Stimulated activated CD8-positive, alpha-beta memory T cell treated with anti-CD3 and anti-CD28 coated beads, Interleukin-12 subunit alpha, Interleukin-12 subunit beta, amount 100 ng/mL, for 24 hours (primary cell): ENCODE data around the gene CALM1.

Experiments used
- DNase-seq: peaks from one replicate; pipeline ENCODE4 v3.0.0-alpha.2; 2020; ENCODE audit errors: extremely low read depth

The CALM1 gene

DNA sequence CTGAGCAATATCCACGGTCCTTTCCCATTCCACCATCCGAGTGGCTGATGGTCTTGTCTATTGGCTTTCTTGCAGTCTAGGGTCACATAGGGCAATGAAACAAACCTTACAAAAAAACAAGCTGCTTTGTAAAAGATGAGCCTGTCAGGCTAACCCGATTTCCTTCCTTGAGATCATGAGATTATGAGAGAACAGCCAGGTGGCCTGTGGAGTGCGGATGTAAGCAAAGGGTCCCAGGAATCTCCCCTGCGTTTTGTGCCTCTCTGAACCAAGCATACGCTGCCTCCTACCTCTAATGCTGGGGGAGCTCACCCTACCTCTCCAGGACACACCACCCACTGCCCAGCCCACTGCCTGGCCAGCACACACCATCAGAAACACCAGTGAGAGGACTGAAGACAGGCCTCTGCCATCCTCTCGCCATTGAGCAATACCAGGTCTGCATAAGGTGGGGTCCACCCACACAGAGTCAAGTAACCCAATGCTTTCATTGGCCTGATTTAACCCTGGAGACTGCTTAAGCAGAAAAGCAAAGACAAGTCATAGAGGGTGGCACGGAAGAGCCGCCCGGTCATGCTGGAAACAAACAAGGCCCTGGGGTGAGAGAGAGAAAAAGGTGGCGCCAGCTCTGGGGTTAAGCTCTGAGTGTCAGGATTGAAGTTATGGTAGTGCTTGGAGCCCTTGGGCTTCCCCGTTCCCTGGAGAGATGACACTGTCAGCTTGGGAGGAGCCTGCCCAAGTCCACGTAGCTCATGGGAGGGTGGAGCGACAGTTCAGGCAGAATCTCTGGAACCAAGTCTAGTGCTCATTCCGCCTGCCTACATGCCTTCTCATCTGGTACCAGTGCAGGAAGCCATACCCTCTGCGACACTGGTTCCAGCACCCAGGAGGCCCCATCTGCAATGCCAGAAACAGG is 46.6 kb downstream of the CALM1 start:
- no peak for DNase-seq

GRCh38 chr14:90444077-90444696 is 47.4 kb downstream of the CALM1 start:
- no peak for DNase-seq

GRCh38 chr14:90445011-90445410 is 48.2 kb downstream of the CALM1 start:
- DNase-seq: no peak

GRCh38 chr14:90446405-90446804 is 49.6 kb downstream of the CALM1 start:
- DNase-seq: no peak

DNA sequence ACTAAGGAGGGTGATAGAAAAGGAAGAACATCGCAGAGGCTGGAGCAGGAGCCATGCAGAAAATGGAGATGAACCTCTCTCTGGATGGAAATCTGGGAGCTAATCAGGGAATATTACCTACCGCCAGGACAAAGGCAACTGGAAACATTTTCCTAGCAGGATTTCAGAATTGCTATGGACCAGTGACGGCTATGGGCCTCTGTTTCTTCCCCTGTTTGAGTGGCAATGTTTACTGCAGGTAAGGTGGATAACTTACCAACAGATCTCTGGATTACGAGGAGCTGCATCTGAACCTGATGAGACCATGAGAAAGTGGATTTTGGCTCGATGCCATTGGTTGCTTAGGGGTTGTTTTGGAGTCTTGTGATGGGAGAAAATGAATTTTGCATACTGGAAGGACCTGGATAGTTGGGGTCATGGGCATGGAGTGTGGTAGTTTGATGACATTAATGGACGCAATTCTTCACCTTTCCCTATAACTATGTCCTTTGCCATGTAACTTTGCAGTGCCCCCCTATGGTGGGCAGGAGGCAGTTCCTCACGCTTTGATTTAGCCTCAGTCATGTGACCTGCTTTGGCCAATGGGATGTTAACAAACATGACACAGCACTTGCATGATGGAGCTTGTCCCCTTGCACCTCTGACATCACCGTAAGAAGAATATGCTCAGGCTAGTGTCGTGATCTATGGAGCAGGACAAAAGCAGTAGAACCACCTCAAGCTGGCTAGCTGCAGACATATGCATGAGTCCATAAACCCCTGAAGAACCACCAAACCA is 51.1 kb downstream of the CALM1 start:
- no peak for DNase-seq

DNA sequence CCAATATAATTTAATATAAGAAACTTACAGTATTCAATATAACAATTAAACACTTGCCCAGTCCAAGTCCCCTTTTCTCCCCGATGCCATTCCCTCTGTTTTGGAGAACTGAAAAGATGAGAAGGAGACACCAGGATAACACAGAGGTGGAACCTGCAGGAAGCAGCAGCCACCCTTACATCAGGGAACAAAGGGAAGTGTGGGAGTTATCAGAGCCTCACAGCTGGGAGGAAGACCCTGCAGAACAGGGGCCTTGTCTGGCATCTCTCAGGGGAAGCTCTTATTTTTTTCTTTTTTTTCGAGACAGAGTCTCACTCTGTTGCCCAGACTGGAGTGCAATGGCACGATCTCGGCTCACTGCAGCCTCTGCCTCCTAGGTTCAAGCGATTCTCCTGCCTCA is 52.6 kb downstream of the CALM1 start:
- no peak for DNase-seq

DNA sequence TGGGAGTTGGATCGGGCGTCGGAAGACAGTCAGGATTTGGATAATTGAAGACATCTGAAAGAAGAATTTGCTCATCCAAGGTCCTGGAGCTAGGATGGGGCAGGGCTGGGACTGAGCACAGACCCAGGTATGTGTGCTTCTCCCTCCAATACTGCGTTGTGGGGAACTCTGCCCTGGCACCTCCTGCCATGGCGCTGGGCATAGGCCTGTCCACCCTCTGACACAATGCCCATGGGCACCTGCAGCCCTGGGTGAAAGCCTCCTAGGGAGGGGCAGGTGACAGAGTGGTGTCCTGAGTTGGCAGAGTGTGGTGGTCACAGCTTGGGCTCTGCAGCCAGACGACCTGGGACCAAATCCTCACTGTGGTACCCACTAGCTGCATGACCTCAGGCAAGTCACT is 53.3 kb downstream of the CALM1 start:
- no peak for DNase-seq

- DNase-seq: no peak
Observed at GRCh38 chr14:90450667-90451066, 53.8 kb downstream of the CALM1 start.

GRCh38 chr14:90451443-90451842 is 54.6 kb downstream of the CALM1 start:
- no peak for DNase-seq

DNA sequence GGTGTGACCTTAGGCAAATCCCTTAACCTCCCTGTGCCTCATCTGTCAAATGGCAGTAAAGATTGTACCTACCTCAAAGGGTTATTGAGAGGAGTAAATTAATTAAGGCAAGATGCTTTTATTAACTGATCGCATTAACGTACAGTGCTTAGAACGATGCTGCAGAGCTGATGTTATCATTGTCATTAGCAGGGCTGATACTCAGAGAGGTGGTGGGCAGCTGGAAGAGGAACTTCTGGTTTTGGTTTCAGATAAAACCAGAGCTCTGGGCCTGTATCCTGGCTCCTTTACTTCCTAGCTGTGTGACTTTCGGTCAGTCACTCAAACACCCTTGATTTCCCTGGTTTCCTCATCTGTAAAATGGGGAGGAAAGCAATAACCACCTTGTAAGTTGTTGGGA is 55.1 kb downstream of the CALM1 start:
- no peak for DNase-seq

DNA sequence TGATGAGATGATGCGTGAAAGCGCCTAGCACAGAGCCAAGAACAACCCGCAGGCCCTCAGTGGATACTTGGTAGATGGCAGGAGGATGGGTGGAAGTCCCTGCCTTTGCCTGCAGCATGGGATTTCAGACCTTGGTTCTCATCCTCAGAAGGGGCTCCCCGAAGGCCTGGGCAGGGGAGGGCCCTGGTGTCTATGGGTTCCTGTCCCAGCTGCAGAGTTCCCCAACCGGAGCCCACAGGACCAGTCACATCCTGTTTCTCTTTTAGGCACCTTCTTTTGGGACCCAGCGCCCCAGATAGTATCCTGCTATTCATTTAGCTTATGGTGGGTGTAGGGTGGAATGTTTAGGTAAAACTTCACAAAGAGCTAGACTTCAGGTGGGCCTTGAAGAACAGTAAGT is 55.5 kb downstream of the CALM1 start:
- DNase-seq: no peak

DNA sequence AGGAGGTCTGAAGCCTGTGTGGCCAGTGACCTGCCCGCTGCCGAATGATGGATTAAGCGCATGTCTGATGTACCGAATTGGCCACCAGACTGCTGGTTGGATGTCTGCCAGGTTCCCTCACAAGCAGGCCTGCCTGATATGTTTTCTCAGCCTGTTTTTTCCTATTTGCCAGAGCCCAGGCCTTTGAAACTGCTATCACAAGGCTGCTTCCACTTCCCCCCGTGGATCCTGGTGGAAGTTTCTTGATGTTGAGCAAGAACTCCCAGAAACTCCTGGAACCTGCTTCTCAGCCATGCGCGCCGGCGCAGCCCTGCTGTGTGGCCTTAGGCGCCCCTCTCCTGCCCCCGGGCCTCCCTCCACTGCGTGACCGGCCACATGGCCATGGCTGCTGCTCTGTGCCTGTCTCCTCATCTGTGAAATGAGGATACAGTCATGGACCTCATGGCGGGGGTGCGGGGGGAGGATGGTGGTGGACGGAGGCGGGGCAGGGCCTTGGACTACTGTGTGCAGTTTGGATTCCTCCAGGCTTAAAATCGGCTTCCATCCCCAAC is 56.6 kb downstream of the CALM1 start:
- DNase-seq: no peak

- DNase-seq: no peak
Observed at GRCh38 chr14:90454041-90455000, 57.5 kb downstream of the CALM1 start.

GRCh38 chr14:90455100-90455571 is 58.3 kb downstream of the CALM1 start:
- DNase-seq: no peak

GRCh38 chr14:90456551-90456950 is 59.7 kb downstream of the CALM1 start:
- DNase-seq: no peak

- DNase-seq: no peak
Observed at GRCh38 chr14:90457186-90457585, 60.4 kb downstream of the CALM1 start.
